Liver (tissue), 3 donors: ENCODE data around the gene KCTD16.

ENCODE experiments used
- ATF3 ChIP-seq: IDR thresholded peaks from 2 replicates; pipeline ENCODE4 v1.6.1; 2016; ENCODE audit warnings: antibody characterized with exemption
- CTCF ChIP-seq: fragments of 150-350 bp; IDR thresholded peaks from 2 replicates; pipeline ENCODE4 v1.5.1; 2017; ENCODE audit warnings: improper control_type of control experiment, low read depth, low read length; ENCODE audit not compliant: missing input control
- EGR1 ChIP-seq, 2 donors: IDR thresholded peaks; 2 replicates each; pipeline ENCODE4 v1.6.1; 2016 to 2018; ENCODE audit warnings: antibody characterized with exemption in 2 of 2, low read depth in 2 of 2
- GABPA ChIP-seq, 2 donors: IDR thresholded peaks in 1 of 2; conservative IDR thresholded peaks in 1 of 2; 2 replicates each; pipeline ENCODE4 v1.6.1; 2016; ENCODE audit warnings: antibody characterized with exemption in 2 of 2, mild to moderate bottlenecking in 1 of 2, moderate library complexity in 1 of 2
- JUND ChIP-seq, 2 donors: IDR thresholded peaks; 2 replicates each; pipeline ENCODE4 v1.6.1; 2016; ENCODE audit warnings: antibody characterized with exemption in 2 of 2
- MAX ChIP-seq: IDR thresholded peaks from 2 replicates; pipeline ENCODE4 v1.6.1; 2016; ENCODE audit warnings: antibody characterized with exemption
- NR2F2 ChIP-seq: IDR thresholded peaks from 2 replicates; pipeline ENCODE4 v1.6.1; 2016; ENCODE audit warnings: antibody characterized with exemption
- RAD21 ChIP-seq, 2 donors: IDR thresholded peaks; 2 replicates each; pipeline ENCODE4 v1.6.1; 2016; ENCODE audit warnings: antibody characterized with exemption in 2 of 2, mild to moderate bottlenecking in 2 of 2
- REST ChIP-seq: IDR thresholded peaks from 2 replicates; pipeline ENCODE4 v1.6.1; 2016; ENCODE audit warnings: antibody characterized with exemption, mild to moderate bottlenecking
- SP1 ChIP-seq: IDR thresholded peaks from 2 replicates; pipeline ENCODE4 v1.6.1; 2018; ENCODE audit warnings: antibody characterized with exemption, mild to moderate bottlenecking
- TAF1 ChIP-seq: conservative IDR thresholded peaks from 2 replicates; pipeline ENCODE4 v1.6.1; 2016; ENCODE audit warnings: antibody characterized with exemption, mild to moderate bottlenecking
- YY1 ChIP-seq: IDR thresholded peaks from 2 replicates; pipeline ENCODE4 v1.6.1; 2016; ENCODE audit warnings: antibody characterized with exemption, mild to moderate bottlenecking
- ZBTB33 ChIP-seq: IDR thresholded peaks from 2 replicates; pipeline ENCODE4 v1.6.1; 2016; ENCODE audit warnings: antibody characterized with exemption
- donor health status: healthy.
- donor health status: healthy.

- TF ChIP-seq JUND (IDR thresholded peaks at IDR 0.05) (no peak), SP1 (no peak), CTCF (no peak), EGR1 (IDR thresholded peaks at IDR 0.05; ENCODE audit: low read depth in 2 of 2) (no peak), ZBTB33 (no peak), TAF1 (no peak), YY1 (no peak), MAX (no peak), RAD21 (IDR thresholded peaks at IDR 0.05) (no peak), ATF3 (no peak), GABPA (IDR thresholded peaks at IDR 0.05 in 1 of 2, conservative IDR thresholded peaks at IDR 0.05 in 1 of 2) (no peak), REST (no peak), NR2F2 (no peak)
Measured at GRCh38 chr5:144313147-144313726, 142.6 kb downstream of the KCTD16 start.
